HEK293 (cell line): ENCODE measurements around the gene RNF187.

Experiments used
- CTCF ChIP-seq: fragments of 450-650 bp; formaldehyde crosslinking; IDR thresholded peaks from 2 replicates; pipeline ENCODE4 v1.5.1; 2016; ENCODE audit warnings: missing biosample characterization, missing genetic modification characterization
- GLI2 ChIP-seq: fragments of 450-650 bp; formaldehyde crosslinking; IDR thresholded peaks from 2 replicates; pipeline ENCODE4; 2017; ENCODE audit warnings: missing biosample characterization, missing genetic modification characterization, low read depth, borderline replicate concordance
- HOXD13 ChIP-seq: sonication (generic); formaldehyde crosslinking; IDR thresholded peaks from 2 replicates; pipeline ENCODE4 v1.8.0; 2022; ENCODE audit warnings: missing genetic modification reagents, borderline replicate concordance
- OVOL3 ChIP-seq: fragments of 450-650 bp; formaldehyde crosslinking; IDR thresholded peaks from 2 replicates; pipeline ENCODE4 v1.5.1; 2016; ENCODE audit warnings: missing biosample characterization, missing genetic modification characterization
- YY2 ChIP-seq: fragments of 450-650 bp; formaldehyde crosslinking; IDR thresholded peaks from 2 replicates; pipeline ENCODE4 v1.5.1; 2016; ENCODE audit warnings: missing biosample characterization, missing genetic modification characterization
- ZFP37 ChIP-seq: fragments of 450-650 bp; formaldehyde crosslinking; IDR thresholded peaks from 2 replicates; pipeline ENCODE4 v1.5.1; 2016; ENCODE audit warnings: missing biosample characterization, missing genetic modification characterization
- ZNF221 ChIP-seq: fragments of 450-650 bp; formaldehyde crosslinking; IDR thresholded peaks from 2 replicates; pipeline ENCODE4 v1.5.1; 2017; ENCODE audit warnings: missing biosample characterization, missing genetic modification characterization, borderline replicate concordance
- ZNF266 ChIP-seq: fragments of 450-650 bp; formaldehyde crosslinking; IDR thresholded peaks from 2 replicates; pipeline ENCODE4 v1.5.1; 2016; ENCODE audit warnings: missing biosample characterization, missing genetic modification characterization, low read depth
- ZNF274 ChIP-seq, 2 experiments: fragments of 200-500 bp in 1 of 2; fragments of 450-650 bp in 1 of 2; sonication (Bioruptor generic) in 1 of 2; formaldehyde crosslinking in 1 of 2; IDR thresholded peaks; 2 replicates each; pipeline versions ENCODE4 v1.5.1 to v1.6.1; 2014 to 2016; ENCODE audit warnings: borderline replicate concordance in 1 of 2, inconsistent platforms in 1 of 2, low read length in 1 of 2, missing biosample characterization in 1 of 2, missing genetic modification characterization in 1 of 2
- ZNF510 ChIP-seq: fragments of 450-650 bp; formaldehyde crosslinking; IDR thresholded peaks from 2 replicates; pipeline ENCODE4 v1.5.1; 2018; ENCODE audit warnings: mild to moderate bottlenecking, missing genetic modification characterization, missing biosample characterization; ENCODE audit not compliant: insufficient replicate concordance
- ZNF548 ChIP-seq: fragments of 450-650 bp; formaldehyde crosslinking; IDR thresholded peaks from 2 replicates; pipeline ENCODE4 v1.5.1; 2016; ENCODE audit warnings: missing biosample characterization, missing genetic modification characterization
- ZNF555 ChIP-seq: fragments of 450-650 bp; formaldehyde crosslinking; conservative IDR thresholded peaks from 2 replicates; pipeline ENCODE4 v1.5.1; 2017; ENCODE audit warnings: missing biosample characterization, mild to moderate bottlenecking, missing genetic modification characterization, inconsistent platforms
- ZNF561 ChIP-seq: fragments of 450-650 bp; IDR thresholded peaks from 2 replicates; pipeline ENCODE4 v1.5.1; 2018; ENCODE audit warnings: missing biosample characterization, missing genetic modification characterization, borderline replicate concordance
- ZNF677 ChIP-seq: fragments of 450-650 bp; IDR thresholded peaks from 2 replicates; pipeline ENCODE4 v1.5.0; 2018; ENCODE audit warnings: missing biosample characterization, mild to moderate bottlenecking, missing genetic modification characterization, moderate library complexity
- ZNF701 ChIP-seq: fragments of 450-650 bp; formaldehyde crosslinking; IDR thresholded peaks from 2 replicates; pipeline ENCODE4 v1.5.1; 2016; ENCODE audit warnings: missing biosample characterization, missing genetic modification characterization
- ZNF707 ChIP-seq: fragments of 450-650 bp; formaldehyde crosslinking; IDR thresholded peaks from 2 replicates; pipeline ENCODE4 v1.5.1; 2016; ENCODE audit warnings: missing biosample characterization, missing genetic modification characterization
- ZNF777 ChIP-seq: fragments of 450-650 bp; formaldehyde crosslinking; IDR thresholded peaks from 2 replicates; pipeline ENCODE4 v1.5.1; 2017; ENCODE audit warnings: missing biosample characterization, missing genetic modification characterization, borderline replicate concordance
- ZNF791 ChIP-seq: fragments of 450-650 bp; formaldehyde crosslinking; IDR thresholded peaks from 2 replicates; pipeline ENCODE4 v1.5.1; 2016; ENCODE audit warnings: missing biosample characterization, missing genetic modification characterization
- ZNF837 ChIP-seq: fragments of 450-650 bp; formaldehyde crosslinking; IDR thresholded peaks from 2 replicates; pipeline ENCODE4 v1.5.1; 2016; ENCODE audit warnings: missing biosample characterization, missing genetic modification characterization
- ZSCAN16 ChIP-seq: fragments of 450-650 bp; formaldehyde crosslinking; IDR thresholded peaks from 2 replicates; pipeline ENCODE4 v1.5.1; 2016; ENCODE audit warnings: missing biosample characterization, missing genetic modification characterization
- TF ChIP-seq, protein P1 (sequence below): fragments of 450-650 bp; formaldehyde crosslinking; IDR thresholded peaks from 2 replicates; pipeline ENCODE4 v1.5.1; 2016; ENCODE audit warnings: missing biosample characterization, missing genetic modification characterization
- TF ChIP-seq, protein P2 (sequence below): fragments of 450-650 bp; formaldehyde crosslinking; conservative IDR thresholded peaks from 2 replicates; pipeline ENCODE4 v1.5.1; 2016; ENCODE audit warnings: low read depth, missing biosample characterization, missing genetic modification characterization
- TF ChIP-seq, protein P3 (sequence below): fragments of 450-650 bp; formaldehyde crosslinking; IDR thresholded peaks from 2 replicates; pipeline ENCODE4 v1.5.1; 2016; ENCODE audit warnings: missing biosample characterization, missing genetic modification characterization
- TF ChIP-seq, protein P4 (sequence below): fragments of 450-650 bp; IDR thresholded peaks from 2 replicates; pipeline ENCODE4 v1.5.1; 2018; ENCODE audit warnings: missing biosample characterization, missing genetic modification characterization
- TF ChIP-seq, protein P5 (sequence below): fragments of 450-650 bp; formaldehyde crosslinking; IDR thresholded peaks from 2 replicates; pipeline ENCODE4 v1.5.1; 2016; ENCODE audit warnings: missing biosample characterization, missing genetic modification characterization

RNF187 gene

GRCh38 chr1:228457396-228458176, 29.6 kb upstream of the RNF187 start (continued):
- TF ChIP-seq ZFP37 (tag by site-specific recombination): peak; percentile 99
- TF ChIP-seq ZNF555 (tag by site-specific recombination): no peak
- TF ChIP-seq ZNF266 (tag by site-specific recombination): no peak
- no peak for TF ChIP-seq ZNF677 (tag by site-specific recombination)
- TF ChIP-seq ZNF221 (tag by site-specific recombination): no peak
- TF ChIP-seq, protein P1, sequence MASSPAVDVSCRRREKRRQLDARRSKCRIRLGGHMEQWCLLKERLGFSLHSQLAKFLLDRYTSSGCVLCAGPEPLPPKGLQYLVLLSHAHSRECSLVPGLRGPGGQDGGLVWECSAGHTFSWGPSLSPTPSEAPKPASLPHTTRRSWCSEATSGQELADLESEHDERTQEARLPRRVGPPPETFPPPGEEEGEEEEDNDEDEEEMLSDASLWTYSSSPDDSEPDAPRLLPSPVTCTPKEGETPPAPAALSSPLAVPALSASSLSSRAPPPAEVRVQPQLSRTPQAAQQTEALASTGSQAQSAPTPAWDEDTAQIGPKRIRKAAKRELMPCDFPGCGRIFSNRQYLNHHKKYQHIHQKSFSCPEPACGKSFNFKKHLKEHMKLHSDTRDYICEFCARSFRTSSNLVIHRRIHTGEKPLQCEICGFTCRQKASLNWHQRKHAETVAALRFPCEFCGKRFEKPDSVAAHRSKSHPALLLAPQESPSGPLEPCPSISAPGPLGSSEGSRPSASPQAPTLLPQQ: peak; percentile 91
- TF ChIP-seq ZNF274 (IDR thresholded peaks at IDR 0.05; ENCODE audit: low read length): no peak
- no peak for TF ChIP-seq ZNF274 (tag by site-specific recombination; IDR thresholded peaks at IDR 0.05; ENCODE audit: borderline replicate concordance)
- TF ChIP-seq, protein P2, sequence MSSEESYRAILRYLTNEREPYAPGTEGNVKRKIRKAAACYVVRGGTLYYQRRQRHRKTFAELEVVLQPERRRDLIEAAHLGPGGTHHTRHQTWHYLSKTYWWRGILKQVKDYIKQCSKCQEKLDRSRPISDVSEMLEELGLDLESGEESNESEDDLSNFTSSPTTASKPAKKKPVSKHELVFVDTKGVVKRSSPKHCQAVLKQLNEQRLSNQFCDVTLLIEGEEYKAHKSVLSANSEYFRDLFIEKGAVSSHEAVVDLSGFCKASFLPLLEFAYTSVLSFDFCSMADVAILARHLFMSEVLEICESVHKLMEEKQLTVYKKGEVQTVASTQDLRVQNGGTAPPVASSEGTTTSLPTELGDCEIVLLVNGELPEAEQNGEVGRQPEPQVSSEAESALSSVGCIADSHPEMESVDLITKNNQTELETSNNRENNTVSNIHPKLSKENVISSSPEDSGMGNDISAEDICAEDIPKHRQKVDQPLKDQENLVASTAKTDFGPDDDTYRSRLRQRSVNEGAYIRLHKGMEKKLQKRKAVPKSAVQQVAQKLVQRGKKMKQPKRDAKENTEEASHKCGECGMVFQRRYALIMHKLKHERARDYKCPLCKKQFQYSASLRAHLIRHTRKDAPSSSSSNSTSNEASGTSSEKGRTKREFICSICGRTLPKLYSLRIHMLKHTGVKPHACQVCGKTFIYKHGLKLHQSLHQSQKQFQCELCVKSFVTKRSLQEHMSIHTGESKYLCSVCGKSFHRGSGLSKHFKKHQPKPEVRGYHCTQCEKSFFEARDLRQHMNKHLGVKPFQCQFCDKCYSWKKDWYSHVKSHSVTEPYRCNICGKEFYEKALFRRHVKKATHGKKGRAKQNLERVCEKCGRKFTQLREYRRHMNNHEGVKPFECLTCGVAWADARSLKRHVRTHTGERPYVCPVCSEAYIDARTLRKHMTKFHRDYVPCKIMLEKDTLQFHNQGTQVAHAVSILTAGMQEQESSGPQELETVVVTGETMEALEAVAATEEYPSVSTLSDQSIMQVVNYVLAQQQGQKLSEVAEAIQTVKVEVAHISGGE: peak; percentile 22
- no peak for TF ChIP-seq HOXD13 (CRISPR knock-in tag)
- TF ChIP-seq, protein P3, sequence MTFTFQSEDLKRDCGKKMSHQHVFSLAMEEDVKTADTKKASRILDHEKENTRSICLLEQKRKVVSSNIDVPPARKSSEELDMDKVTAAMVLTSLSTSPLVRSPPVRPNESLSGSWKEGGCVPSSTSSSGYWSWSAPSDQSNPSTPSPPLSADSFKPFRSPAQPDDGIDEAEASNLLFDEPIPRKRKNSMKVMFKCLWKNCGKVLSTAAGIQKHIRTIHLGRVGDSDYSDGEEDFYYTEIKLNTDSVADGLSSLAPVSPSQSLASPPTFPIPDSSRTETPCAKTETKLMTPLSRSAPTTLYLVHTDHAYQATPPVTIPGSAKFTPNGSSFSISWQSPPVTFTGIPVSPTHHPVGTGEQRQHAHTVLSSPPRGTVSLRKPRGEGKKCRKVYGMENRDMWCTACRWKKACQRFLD (tag by site-specific recombination): no peak
- peak; percentile 94; the same call in 1 of the 2 replicates for TF ChIP-seq ZNF837 (tag by site-specific recombination)
- TF ChIP-seq ZNF791 (tag by site-specific recombination): no peak
- peak; percentile 36; the same call in 1 of the 2 replicates for TF ChIP-seq ZNF561 (tag by site-specific recombination)
- TF ChIP-seq CTCF: peak; percentile 99
- TF ChIP-seq ZNF707 (tag by site-specific recombination): peak; percentile 16; the same call in 1 of the 2 replicates
- no peak for TF ChIP-seq ZNF777 (tag by site-specific recombination)
- TF ChIP-seq ZNF510: no peak
- TF ChIP-seq YY2 (tag by site-specific recombination): peak; percentile 50
- TF ChIP-seq ZNF701: no peak
- TF ChIP-seq, protein P4, sequence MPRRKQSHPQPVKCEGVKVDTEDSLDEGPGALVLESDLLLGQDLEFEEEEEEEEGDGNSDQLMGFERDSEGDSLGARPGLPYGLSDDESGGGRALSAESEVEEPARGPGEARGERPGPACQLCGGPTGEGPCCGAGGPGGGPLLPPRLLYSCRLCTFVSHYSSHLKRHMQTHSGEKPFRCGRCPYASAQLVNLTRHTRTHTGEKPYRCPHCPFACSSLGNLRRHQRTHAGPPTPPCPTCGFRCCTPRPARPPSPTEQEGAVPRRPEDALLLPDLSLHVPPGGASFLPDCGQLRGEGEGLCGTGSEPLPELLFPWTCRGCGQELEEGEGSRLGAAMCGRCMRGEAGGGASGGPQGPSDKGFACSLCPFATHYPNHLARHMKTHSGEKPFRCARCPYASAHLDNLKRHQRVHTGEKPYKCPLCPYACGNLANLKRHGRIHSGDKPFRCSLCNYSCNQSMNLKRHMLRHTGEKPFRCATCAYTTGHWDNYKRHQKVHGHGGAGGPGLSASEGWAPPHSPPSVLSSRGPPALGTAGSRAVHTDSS (tag by site-specific recombination): no peak
- TF ChIP-seq ZSCAN16 (tag by site-specific recombination): peak; percentile 85; the same call in 1 of the 2 replicates
- TF ChIP-seq GLI2 (tag by site-specific recombination): no peak
- no peak; the same call in 1 of the 2 replicates for TF ChIP-seq OVOL3 (tag by site-specific recombination)
- TF ChIP-seq, protein P5, sequence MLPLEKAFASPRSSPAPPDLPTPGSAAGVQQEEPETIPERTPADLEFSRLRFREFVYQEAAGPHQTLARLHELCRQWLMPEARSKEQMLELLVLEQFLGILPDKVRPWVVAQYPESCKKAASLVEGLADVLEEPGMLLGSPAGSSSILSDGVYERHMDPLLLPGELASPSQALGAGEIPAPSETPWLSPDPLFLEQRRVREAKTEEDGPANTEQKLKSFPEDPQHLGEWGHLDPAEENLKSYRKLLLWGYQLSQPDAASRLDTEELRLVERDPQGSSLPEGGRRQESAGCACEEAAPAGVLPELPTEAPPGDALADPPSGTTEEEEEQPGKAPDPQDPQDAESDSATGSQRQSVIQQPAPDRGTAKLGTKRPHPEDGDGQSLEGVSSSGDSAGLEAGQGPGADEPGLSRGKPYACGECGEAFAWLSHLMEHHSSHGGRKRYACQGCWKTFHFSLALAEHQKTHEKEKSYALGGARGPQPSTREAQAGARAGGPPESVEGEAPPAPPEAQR (tag by site-specific recombination): no peak
- no peak; the same call in 1 of the 2 replicates for TF ChIP-seq ZNF548 (tag by site-specific recombination)
